GM03348 (cell line): ENCODE data around the gene PAGE2.
A peak's percentile ranks its signal among the peaks of the same experiment; 100 is the strongest.
"Not testable (repeated sequence)": the region's sequence is repeated elsewhere in the genome, so short reads cannot be mapped to it uniquely, and the experiment has no call there.

Source experiments
- DNase-seq: peaks from one replicate; pipeline ENCODE4 v3.0.0; 2012; ENCODE audit warnings: low spot score

Gene PAGE2

GRCh38 chrX:55088795-55089489, at the start of gene PAGE2:
Gene PAGE2 (plus strand): TSS chrX:55089018. CDS start chrX:55090021, 1,003 bp downstream.
- DNase-seq: no peak

- no peak for DNase-seq
Observed at GRCh38 chrX:55039471-55039870, 49.3 kb upstream of the PAGE2 start.

GRCh38 chrX:55041514-55041913, 47.3 kb upstream of the PAGE2 start:
- no peak for DNase-seq

GRCh38 chrX:55050599-55050998, 38.2 kb upstream of the PAGE2 start:
- not testable (repeated sequence) for DNase-seq

- DNase-seq: peak; percentile 1
Observed at GRCh38 chrX:55056820-55057674, 31.8 kb upstream of the PAGE2 start.

- peak; percentile 20 for DNase-seq
Observed at GRCh38 chrX:55057675-55058249, 31.1 kb upstream of the PAGE2 start.

- DNase-seq: not testable (repeated sequence)
Observed at GRCh38 chrX:55067180-55067579, 21.6 kb upstream of the PAGE2 start.

GRCh38 chrX:55072286-55072685, 16.5 kb upstream of the PAGE2 start:
- DNase-seq: no peak

- DNase-seq: no peak
Observed at GRCh38 chrX:55074851-55075467, 13.9 kb upstream of the PAGE2 start, which contains the start of gene PAGE2B. Gene PAGE2B (plus strand): TSS chrX:55075030. CDS start chrX:55076042, 1,012 bp downstream.

GRCh38 chrX:55098691-55099090, 9.9 kb downstream of the PAGE2 start:
- no peak for DNase-seq

GRCh38 chrX:55099162-55099561, 10.3 kb downstream of the PAGE2 start:
- DNase-seq: no peak

- DNase-seq: no peak
Observed at GRCh38 chrX:55102754-55103153, 13.9 kb downstream of the PAGE2 start.

GRCh38 chrX:55107262-55107661, 18.4 kb downstream of the PAGE2 start:
- DNase-seq: no peak

GRCh38 chrX:55107911-55108310, 19.1 kb downstream of the PAGE2 start:
- no peak for DNase-seq

- DNase-seq: no peak
Observed at GRCh38 chrX:55109306-55109705, 20.5 kb downstream of the PAGE2 start.

GRCh38 chrX:55111578-55112254, 22.9 kb downstream of the PAGE2 start:
- DNase-seq: no peak

GRCh38 chrX:55116589-55116988, 27.8 kb downstream of the PAGE2 start:
- DNase-seq: not testable (repeated sequence)

- no peak for DNase-seq
Observed at GRCh38 chrX:55118574-55118973, 29.8 kb downstream of the PAGE2 start.

- no peak for DNase-seq
Observed at GRCh38 chrX:55119271-55119670, 30.5 kb downstream of the PAGE2 start.

GRCh38 chrX:55119712-55120111, 30.9 kb downstream of the PAGE2 start:
- no peak for DNase-seq

- DNase-seq: no peak
Observed at GRCh38 chrX:55120761-55121358, 32.0 kb downstream of the PAGE2 start.
